ENCODE measurements around the gene GHR.

The GHR gene

DNA sequence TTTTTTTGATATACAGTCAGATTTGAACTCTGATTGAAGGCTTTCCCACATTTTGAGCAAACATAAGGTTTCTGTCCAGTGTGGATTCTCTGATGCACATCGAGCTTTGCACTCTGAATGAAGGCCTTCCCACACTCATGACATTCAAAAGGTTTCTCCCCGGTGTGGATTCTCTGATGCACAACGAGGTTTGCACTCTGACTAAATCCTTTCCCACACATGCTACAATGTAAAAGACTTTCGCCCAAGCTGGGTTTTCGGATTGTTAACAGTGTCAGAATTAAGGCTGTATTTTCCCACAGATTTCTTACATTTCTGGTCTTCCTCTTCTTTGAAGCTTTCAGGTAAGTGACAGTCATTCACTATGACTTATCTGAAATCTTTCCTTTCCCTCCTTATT, 44.3 kb downstream of the GHR start:
- no peak for DNase-seq

DNA sequence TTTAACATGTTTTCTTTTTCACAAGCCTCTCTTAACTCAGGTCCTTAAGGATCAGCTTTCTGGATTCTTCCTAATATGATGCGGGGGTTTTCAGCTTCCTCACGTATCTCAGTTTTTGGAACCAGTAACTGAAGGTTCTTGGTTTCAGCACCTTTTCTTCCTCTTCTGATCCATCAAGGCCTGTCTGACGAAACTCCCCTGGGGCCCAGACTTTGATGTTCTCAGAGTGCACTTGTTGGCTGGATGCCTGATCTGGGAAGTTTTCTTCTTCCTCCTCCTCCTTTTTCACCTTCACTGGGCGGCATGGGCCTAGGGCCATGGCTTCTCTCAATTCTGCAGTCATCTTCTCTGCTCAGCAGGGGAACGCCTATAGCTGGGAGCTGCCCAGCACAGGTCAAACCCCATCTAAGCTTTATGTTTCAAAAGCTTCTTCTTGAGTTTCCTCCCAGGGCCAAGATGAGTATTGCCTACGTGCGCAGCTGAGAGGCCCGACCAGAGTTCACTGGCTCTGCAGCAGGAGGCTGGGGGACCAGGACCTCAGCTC, 44.8 kb downstream of the GHR start:
- no peak for DNase-seq

DNA sequence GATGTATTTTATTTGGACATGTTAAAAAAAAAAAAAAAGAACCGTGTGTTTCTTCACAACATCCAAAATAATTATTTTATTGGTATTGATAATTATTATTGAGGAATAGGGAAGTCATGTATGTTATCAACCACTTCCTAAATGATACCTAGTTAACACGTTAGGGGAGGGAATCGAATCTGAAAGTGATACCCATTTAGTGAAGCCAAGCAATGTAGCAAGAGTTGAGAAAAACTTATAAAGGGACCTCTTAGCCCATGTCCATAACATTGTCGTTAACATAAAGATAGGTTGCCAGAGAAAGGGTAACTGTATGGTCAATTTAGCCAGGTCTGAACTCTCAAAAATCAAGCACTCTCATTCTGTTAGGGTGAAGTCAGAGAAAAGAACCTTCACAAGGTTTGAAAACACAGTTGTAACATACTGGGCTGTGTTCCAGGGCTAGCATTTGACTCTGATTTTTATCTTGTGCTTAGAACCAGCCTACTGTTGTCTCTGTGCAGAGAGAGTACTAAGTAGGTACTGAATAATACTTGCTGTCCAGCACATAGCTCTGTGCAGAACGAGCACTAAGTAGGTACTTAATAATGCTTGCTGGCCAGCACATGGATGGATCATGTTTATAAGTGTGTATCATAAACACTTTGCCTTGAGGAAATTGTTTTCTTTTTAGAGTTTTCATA, 60.4 kb downstream of the GHR start:
- DNase-seq = no peak

DNA sequence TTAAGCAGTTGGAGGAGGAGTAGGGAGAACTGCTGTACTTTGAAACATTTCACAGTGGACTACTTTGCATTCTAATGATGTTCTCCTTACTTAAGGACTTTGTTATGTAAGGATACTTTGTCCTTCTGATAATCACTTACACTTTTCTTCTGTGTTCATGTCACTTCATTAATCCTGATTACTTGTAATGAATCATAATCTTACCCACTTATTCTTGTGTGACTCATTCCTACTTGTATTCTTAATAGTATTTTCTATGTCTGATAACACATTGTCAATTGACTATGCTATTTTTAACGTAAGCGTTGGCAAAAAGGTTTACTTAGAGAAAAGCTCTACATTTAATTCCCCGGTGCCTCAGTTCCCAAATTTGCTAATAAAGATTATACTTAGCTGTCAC, 63.8 kb downstream of the GHR start:
- no peak for DNase-seq

GRCh38 chr5:42487821-42488220, 64.6 kb downstream of the GHR start:
- DNase-seq = no peak

GRCh38 chr5:42490831-42491230, 67.6 kb downstream of the GHR start:
- DNase-seq = no peak

DNA sequence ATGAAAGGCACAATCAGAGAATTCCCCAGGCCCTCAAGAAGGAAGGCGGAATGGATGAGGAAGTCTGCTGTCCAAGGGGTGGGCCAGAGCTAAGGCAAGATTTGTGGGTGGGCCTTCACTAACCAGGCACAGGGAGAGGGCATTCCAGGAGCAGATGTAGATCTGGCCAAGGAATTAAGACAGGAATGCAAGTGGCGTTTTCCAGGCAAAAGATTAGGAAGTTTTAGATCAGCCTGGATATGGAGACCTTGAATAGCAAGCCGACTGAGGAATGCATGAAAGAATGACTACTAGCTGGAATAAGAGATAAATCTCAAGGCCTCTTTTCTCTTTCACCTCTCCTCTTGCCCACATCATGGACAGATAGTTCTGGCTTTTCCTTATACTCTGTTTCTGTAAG, 68.5 kb downstream of the GHR start:
- DNase-seq = no peak

DNA sequence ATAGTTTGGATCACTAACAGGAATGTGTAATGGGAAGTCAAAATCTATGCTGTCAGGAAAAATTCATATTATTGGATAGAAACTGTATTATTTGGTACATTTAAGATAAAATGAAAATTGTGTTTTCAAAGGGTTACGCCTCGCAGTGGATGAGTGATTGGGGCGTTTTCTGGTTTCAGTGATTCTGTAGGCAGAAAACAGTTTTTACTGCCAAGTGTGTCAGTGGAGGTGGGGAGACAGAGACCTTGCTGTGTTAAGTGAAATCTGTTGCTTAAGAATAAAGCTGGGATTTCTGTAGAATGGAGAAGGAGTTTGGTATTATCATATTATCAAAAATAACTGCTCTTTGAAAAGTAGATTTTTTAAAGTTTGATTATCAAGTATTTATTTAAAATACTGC, 69.7 kb downstream of the GHR start:
- DNase-seq = no peak

GRCh38 chr5:42494414-42494813, 71.2 kb downstream of the GHR start:
- no peak for DNase-seq

- no peak for DNase-seq
These were observed 72.7 kb downstream of the GHR start for GRCh38 chr5:42495914-42496313.

GRCh38 chr5:42496397-42497156, 73.3 kb downstream of the GHR start:
- DNase-seq = no peak

DNA sequence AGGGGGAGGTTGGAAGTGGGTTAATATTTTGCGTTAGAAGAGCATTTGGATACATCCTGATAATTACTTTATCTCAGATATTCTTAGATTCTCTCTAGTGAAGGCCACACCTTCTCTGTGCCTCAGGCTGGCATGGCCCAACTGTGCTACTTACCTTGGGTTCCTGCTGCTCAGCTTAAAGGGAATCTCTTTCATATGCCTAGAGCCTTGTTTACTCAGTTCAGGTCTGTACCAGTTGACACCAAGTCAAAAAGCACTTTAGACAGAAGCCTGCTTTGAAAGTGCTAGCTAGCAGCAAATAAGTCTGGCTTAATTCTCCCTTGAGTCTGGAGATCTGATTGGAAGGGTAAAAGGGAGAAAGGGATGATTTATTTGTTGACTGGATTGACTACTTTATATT, 74.8 kb downstream of the GHR start:
- no peak for DNase-seq

GRCh38 chr5:42499016-42499415, 75.8 kb downstream of the GHR start:
- no peak for DNase-seq

GRCh38 chr5:42500003-42500599, 76.9 kb downstream of the GHR start:
- no peak for DNase-seq

DNA sequence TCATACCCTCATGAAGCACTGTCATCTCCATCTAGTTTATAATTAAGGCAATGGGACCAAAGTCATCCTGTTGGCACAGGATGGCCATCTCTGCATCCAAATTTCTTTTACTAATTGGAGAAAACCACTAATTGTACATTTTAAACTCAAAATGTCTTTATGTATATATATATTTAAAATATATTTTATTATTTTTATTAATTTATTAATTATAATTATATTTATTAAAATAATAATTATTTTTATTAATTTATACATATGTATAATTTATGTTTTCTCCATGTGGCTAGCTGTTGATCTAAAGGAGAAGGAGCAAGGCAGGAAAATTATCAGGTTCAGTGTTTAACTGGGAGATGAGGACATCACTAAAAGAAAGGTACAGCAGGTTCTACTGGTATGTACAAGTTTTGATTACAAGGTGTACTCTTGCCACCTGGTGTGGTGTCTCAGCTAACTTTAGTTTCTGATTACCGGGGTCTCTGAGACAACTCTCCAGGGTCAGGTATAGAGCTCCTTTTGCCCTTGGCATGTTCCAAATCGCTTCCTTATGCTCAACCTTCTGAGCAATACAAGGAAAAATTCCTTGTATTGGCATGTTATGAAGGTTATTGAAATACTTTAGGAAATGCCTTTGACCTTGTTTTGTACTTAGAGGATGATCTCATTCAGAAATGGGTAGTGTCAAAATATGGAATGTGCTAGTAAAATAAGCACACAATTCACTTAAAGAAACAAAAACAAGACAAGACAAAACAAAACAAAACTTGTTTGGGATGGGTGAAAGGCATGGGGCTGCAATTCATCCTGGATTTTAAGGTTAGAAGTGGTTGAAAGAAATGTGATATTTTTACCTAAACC, 79.6 kb downstream of the GHR start:
- DNase-seq = no peak

DNA sequence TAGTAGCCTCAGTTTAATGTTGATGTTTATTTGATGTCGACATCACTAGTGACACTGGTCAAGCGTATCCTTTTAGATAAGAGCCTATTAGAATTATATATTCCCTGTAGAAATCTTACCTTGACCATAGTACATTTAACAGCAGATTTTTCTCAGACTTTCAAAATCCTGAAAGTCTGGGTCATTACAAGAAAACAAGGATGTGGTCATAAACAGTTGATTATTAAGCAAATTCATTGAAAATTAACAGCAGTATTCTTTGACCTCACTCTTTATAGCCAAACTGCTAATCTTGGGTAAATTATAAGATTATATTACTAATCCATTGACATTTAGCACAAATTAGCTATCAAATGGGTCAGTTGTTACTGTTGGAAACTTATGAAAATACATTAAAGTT, 83.4 kb downstream of the GHR start:
- DNase-seq = no peak

DNA sequence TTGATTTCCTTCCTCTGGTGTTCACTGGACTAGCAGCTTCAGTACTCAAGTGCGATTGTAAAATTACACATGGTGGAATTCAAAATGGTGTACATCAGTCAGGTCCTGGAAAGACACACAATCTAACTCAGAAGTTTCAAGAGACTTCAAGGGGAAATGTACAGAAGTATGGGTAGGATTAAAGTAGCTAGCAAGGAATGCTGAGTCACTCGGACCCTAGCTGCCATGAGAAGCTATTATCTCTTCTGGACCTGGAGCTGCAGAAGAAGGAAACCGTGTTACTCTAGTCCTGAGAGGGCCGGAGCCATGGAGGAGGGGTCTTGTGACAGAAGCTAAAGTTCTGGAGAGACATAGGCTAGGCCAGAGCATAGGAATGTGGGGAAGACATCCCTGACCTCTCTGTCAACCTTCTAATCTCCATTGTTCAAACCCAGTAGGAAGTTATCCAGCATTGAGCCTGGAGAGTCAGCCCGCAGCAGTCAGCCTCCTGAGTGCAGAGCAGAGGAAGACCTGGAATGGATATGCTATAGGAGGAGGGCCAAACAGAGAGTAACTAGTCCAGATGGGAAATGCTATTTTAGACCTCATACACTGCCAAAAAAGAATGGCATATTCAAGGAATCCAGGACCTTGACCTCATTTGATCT, 84.3 kb downstream of the GHR start:
- no peak for DNase-seq

- no peak for DNase-seq
These were observed 90.0 kb downstream of the GHR start for GRCh38 chr5:42513246-42513645.

DNA sequence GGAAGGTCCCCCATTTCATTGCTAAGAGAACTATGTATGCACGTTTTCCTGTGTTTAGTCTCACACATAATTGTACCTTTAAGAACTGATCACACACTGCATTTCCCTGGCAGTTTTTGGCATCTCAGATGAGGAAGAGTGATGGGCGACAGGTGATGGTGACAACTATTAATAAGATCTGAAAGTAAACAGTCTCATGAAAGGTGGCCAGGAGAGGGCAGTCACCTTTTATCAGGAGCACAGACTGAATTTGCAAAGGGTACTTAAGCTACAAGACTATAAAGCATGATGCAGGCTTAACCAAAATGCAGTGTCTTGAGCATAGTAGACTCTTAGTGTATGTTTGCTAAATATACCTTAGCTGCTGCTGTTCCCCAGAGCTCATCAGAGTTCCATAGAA, 91.5 kb downstream of the GHR start:
- no peak for DNase-seq

- DNase-seq = no peak
These were observed 92.3 kb downstream of the GHR start for GRCh38 chr5:42515504-42515903.

- no peak for DNase-seq
These were observed 93.2 kb downstream of the GHR start for GRCh38 chr5:42516282-42517042.

- DNase-seq = no peak
These were observed 93.9 kb downstream of the GHR start for GRCh38 chr5:42517164-42517563.
